ENCODE results near the gene PSEN2. TPM values are rescaled to one million over a fixed set of nuclear protein-coding genes. Genes with fewer than 3 reads are reported as not detected.

Gene PSEN2
- polyA plus RNA-seq, 4 donors: 8.9 to 20.3 (median 17.3) TPM

Other genes with a start within 250 kb of the PSEN2 start
- gene ITPKB, start 131.3 kb upstream of the PSEN2 start, polyA plus RNA-seq (ENCODE audit: insufficient read length in 4 of 4): 10 to 100 TPM; 22.5 to 26.3 (median 23.4) TPM
- 10 to 100 TPM; 17.9 to 34.6 (median 27.3) TPM for gene COQ8A, start 69.7 kb downstream of the PSEN2 start, polyA plus RNA-seq (ENCODE audit: insufficient read length in 4 of 4)

Measured in left renal pelvis (tissue), 4 donors.